Ramos (cell line): ENCODE results near the gene FAM120B.

Experiments
- in situ Hi-C: fragments of 300-500 bp; cut with MboI; formaldehyde crosslinking; loops from one replicate; pipeline ENCODE4 v1.14.3; 2022; ENCODE audit warnings: low sequenced_read_pairs; ENCODE audit not compliant: unreplicated experiment

FAM120B gene

DNA sequence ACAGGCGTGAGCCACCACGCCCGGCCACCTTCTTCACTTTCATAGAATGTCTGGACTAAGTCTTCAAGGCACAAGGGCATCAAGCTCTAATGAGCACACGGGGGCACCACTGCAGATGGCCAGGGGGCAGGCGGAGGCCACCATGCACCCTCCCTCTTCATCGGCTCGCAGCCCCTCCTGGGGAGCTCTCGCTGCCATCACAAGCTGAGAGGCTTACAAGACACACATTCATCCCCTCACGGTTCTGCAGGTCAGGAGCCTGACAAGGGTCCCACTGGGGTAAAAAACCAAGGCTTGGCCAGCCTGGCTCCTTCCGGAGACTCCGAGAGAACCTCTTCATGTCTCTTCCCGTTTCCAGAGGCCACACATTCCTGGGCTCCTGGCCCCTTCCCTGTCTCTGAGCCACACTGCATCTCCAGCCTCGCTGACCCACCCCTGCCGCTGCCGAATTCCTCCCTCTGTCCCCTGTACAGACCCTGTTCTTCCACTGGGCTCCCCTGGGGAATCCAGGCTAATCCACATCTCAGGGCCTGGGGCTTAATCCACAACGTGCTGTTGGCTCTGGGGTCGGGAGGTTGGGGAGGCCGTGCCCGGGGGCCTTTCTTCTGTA lies 35.5 kb upstream of the FAM120B start:
- in situ Hi-C loops = no loop called here

DNA sequence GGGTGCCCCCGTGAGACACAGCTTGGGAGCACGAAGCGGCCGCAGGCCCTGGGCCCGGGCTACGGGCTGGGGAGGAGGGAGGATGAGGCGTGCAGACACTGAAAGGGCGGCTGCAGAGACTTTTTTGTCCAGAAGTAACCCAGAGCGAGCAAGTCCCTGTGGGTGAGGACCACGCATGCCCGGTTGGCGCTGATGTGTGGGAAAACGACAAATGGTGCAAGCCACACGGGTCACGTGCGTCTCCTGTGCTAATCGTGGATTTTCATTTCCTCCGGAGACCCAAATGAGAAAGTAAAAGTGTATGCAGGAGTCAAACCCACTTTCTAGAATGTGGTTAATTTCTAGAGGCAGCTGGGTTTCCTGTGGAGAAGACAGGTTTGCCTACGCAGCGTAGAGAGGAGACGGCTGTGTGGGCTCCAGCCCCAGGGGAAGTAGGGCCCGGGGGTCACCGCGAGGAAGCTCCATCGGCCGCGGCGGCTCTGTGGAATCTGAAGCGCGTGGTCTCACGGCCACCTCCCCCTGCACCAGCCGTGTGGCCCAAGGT lies 34.7 kb upstream of the FAM120B start:
- in situ Hi-C loops = no loop called here

DNA sequence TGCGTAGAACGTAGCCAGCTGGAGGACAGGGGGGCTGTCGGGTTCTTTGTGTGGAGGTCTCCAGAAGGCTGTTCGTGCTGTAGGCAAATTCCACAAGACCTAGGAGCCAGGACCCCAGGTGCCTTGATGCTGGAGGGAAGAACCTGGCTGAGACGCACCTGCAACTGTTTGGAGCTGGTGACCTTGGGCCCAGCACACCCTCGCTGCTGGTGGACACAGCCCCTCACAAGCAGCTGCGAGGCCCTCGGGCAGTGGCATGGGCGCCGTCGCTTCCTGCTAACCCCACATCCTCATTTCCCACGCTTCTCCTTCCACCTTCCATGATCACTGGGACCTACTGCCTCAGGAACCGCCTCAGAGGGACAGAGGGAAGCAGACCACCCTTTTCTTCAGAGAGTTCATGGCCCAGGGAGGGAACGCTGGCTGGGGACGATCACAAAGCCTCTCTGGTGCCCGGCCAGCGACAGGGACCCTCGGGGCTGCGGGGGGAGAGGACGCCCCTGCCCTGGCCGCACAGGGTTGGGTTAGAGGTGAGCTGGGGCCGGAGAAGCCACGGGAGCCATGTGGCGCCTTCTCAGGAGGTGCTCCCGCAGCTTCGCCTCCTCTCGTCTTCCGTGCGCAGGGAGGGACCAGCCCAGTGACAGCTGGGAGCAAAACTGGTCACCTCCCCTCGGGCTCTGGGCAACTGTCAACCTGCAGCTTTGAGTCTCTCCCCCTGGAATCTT lies 34.1 kb upstream of the FAM120B start:
- in situ Hi-C loops = no loop called here

DNA sequence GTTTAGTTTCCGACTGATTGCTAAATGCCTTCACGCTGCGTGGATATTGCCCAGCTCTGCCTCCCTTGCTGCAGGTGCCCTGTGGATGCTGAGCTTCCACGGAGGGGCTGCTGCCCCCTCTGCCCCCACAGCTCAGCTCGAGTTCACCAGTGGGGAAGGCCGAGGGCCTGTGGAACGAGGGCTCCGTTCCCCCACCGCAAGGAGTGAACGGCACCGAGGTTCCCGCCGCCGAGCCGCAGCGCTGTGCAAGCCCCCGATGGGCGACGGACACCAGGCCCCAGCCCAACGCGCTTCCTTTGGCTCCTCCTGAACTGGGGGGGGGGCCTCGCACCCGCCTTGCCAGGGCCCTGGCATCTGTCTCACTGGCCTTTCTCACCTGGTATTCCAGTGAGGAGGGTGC lies 33.4 kb upstream of the FAM120B start:
- in situ Hi-C loops = no loop called here

DNA sequence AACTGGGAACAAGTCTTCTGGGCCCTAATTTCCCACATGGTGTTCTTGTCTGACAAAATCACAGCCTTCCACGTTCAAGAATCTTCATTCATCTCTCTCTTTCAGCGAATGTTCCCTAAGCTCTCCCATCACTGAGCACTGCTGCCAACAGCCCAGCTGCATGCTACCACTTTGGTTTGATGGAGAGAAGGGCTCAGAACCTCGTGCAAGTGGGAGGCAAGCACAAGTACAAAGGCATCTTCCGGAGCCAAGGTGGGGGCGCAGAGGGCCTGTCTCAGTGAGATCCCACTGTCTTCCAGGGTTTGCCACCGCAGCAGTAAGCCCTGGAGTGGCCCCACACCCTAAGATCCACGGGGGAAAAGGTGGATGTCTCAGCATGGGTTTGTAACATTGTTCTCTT lies 32.9 kb upstream of the FAM120B start:
- in situ Hi-C loops = no loop called here

DNA sequence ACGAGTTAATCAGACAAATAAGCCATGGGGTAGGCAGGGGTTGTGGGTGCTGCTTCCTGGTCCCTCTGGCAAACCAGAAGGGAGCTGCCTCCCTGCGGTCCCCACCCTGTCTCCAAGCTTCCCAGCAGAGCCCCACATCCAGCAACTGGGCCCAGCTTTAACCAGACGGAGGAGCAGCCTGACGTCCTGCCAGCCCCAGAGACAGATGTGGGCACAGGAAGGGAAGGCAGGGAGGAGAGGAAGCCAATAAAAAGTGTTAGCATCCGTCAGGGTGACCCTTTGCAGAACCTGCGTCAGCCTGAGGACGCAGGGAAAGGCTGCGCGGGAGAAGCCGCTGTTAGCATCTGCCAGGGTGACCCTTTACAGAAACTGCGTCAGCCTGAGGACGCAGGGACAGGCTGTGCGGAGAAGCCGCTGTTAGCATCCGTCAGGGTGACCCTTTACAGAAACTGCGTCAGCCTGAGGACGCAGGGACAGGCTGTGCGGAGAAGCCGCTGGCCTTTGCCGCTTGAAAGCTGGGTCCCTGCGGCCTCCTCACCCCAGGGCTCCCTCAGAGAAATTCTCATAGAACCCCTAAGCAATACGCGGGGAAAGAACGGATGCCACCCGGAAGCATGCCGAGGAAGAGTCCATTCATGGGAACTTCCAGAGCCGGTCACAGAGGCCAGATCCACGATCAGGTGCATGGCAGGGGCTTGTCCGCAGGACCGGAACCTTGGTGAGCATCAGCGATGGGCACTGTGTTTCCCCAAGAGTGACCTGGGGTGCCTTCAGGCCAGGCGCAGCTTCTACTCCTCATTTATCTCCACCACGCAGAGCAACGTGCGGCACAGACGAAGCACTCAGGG lies 31.6 kb upstream of the FAM120B start:
- in situ Hi-C loops = no loop called here

DNA sequence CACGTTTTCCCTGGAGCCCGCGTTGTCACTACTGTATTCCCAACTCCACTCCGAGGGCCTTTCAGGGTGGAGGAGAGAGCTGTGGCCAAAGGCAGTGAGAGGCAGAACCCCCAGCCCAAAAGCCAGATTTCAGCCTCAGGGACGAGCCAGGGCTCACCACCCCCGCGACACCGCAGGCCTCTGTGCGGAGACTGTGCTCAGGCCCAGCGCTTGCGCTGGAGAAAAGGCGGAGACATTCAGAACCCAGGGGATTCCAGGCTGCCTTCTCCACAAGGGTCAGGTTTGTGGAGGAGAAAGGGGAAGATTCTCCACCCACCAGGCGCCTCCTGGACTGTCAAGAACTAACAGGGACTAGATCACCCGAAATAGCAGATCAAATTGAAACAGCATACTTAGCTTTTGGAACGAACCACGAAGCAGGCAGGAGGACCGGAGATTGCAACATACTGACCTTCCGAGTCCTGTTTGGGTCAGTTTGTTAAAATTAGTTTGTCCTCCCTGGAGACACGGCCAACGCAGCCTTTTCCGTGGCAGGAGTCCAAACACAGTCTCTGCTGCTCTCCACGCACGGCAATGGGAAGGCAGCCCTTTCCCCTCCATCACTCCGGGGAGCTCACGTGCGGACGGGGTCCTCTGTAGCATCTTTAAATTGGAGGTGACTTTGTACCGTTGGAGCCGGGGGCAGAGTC lies 30.0 kb upstream of the FAM120B start:
- in situ Hi-C loops = no loop called here

DNA sequence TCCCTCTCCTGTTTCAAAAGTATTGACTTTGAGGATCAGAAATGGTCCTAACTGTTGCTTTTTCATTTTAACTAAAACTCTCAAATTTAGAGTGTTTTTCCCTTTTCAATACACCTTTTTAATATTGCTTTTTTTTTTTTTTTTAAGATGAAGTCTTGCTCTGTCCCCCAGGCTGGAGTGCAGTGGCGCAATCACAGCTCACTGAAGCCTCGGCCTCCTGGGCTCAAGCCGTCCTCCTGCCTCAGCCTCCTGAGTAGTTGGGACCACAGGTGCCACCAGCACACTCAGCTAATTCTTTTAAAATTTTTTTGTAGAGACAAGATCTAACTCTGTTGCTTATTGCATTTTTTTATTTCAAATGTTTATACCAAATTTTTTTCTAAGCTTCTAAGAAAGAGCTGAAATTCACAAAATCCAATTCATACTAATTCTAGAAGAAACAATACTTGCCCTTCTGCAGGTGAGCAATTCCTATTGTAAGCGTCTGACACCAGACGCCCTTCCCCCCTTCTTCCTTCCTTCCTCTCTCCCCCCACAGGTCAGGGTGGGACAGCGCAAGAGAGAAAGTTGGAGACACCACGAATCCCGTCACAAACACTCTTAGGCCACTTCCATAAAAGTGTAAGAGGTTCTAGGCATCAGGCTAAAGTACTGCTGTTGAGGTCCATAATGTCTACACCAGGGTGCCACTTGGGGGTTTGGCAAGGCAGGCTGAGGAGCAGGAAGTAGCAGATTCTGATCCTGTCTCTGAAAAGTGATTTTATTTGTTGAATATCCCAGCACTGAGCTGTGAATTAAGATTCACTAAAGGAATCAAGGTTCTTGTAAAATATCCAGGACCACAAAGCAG lies 28.4 kb upstream of the FAM120B start:
- in situ Hi-C loops = no loop called here

DNA sequence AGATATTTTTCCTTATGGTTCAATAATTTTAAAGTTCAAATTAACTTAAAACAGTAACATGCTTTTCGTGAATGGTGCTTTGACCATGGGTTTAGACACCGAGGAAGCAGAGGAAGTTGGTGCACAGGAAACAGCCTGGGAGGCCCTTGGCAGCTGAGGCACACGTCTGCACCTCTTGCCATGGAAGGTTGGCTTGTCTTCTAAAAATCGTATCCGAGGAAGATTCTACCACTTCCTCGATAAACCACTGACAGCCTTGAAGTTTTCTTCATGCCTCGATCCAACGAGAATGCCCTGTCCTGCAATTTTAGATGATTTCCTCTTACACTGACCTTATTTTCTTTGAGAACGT lies 27.8 kb upstream of the FAM120B start:
- in situ Hi-C loops = no loop called here

DNA sequence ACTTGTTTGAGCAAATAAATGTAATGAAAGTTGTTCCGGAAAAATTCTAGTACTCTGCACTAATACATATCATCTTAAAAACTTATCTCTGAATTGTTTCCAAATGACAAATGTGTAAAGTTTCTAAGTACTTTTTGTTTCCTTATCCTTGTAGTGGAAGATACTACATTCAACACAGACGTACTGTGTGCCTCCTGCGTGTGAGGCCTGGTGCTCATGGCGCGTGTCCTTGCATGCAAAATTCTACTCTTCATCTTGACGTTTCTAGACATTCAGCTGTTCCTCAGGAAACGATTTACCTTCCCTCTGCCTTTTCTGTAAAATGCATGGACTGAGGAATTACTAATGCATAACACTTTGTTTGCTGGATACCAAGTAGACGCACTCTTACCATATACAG lies 27.1 kb upstream of the FAM120B start:
- in situ Hi-C loops = no loop called here

DNA sequence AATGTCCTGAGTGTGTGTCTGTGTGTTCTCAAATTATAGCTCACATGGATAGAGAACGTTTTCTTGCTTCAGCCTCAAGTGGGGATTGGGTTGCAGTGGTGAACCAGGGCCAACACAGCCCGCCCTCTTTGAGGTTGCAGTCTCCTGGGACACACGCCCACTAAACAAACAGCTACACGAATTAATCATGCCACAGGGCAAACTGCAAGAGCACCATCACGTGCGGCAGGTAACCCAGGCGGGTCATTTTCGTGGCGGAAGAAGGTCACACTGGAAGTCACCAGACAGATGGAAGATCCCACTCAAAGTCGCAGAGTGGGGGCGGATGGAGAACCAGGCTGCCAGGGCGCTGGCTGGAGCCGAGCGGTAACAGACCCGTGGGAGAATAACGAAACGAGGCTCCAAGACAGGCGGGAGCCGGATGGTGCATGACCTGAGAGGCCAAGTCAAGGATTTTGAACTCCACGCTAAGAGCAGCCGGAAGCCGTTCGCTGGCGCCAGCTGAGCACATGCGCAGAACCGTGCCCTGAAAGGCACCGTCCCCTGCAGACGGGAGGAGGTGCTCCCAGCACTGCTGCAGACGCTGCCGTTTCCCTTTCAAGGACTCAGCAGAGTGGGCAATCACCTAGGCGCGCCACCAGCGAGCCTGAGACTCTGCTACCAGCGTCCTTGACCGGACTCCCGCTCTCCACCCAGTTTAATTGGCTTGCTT lies 26.4 kb upstream of the FAM120B start:
- in situ Hi-C loops = no loop called here

DNA sequence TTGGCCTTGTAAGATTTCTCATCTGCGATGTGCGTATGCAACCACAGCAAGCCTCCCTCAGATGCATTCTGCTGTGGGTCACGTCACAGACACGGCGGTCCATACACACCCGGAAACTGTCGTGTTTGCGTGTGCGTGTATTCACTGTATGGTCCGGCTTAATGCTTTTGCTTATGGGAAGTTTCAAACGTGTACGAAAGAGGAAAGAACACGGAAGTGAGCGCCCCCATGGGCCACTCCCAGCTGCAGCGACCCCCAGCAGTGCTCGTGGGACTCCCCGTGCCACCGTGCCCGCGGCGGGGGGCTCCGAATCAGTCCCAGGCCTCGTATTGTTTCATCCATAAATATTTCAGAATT lies 25.9 kb upstream of the FAM120B start:
- in situ Hi-C loops = no loop called here

DNA sequence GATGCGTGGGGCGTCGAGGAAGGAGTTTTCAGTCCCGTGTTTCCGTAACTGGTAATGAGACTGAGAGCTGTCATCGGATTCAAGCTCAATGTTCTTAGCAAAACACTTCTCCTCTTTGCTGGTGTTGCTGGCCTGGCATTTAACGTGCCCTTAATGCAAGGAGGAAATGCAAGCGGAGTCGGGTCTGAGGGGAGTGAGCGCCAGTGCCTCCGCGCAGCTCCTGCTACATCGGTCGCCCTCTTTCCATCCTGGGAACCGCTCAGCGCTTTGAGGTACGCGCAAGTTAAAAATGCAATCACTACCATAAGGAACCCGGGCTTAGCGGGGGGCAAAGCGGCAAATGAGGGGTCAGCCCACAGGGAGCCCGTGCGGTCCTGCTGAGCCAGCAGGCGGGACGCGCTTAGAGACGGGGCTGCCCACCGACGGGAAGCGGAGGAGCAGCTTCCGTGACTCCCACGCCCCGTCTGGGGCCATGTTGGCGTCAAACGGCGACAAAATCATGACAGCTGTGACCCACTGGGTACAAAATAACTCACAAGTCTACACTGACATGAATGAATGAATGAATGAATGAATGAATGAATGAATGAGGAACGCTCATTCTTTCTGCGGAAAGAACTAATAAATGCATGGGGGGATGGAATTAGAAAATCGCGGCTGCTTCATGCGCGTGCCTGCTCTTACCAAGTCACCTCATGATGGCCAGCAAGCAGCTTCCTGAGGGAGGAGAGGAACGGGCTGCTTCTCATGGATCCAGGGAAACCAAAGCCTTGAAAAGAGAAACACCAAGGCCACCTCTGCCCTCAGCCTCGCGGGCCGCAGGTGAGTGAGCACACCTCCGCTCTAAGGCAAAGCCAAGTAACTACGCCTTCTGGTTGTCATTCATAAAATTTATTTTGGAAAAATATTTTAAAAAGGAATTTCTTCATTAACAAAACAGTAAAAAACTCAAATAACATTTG lies 24.9 kb upstream of the FAM120B start:
- in situ Hi-C loops = no loop called here

DNA sequence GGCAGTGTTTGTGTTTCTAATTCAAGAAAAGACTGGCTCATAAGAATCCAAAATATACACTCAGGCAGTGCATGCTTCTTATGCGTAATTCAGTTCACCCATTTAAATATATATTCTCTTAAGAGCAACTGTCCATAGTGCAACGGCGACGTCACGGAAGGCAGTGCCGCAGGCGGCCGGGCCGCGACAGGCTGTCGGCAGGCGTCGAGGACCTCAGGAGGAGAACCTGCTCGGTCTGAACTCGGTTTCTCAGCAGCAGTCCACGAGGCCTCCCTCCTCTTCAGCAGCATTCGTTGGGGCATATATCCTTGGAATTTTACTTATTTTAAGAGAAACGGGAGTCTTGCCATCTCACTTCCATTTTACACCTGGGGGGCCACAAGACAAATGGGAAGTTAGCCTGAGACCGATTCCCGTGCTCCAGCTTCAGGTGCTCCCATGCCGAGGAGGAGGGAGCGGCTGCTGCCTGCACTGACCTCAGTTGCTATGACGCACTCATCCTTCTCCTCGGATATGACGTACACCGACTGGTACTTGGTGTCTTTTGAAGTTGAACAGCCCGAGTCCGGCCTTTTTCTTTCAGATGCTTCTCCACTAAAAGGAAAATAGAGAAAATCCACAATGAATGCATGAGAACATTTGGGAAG lies 23.9 kb upstream of the FAM120B start:
- in situ Hi-C loops = no loop called here

DNA sequence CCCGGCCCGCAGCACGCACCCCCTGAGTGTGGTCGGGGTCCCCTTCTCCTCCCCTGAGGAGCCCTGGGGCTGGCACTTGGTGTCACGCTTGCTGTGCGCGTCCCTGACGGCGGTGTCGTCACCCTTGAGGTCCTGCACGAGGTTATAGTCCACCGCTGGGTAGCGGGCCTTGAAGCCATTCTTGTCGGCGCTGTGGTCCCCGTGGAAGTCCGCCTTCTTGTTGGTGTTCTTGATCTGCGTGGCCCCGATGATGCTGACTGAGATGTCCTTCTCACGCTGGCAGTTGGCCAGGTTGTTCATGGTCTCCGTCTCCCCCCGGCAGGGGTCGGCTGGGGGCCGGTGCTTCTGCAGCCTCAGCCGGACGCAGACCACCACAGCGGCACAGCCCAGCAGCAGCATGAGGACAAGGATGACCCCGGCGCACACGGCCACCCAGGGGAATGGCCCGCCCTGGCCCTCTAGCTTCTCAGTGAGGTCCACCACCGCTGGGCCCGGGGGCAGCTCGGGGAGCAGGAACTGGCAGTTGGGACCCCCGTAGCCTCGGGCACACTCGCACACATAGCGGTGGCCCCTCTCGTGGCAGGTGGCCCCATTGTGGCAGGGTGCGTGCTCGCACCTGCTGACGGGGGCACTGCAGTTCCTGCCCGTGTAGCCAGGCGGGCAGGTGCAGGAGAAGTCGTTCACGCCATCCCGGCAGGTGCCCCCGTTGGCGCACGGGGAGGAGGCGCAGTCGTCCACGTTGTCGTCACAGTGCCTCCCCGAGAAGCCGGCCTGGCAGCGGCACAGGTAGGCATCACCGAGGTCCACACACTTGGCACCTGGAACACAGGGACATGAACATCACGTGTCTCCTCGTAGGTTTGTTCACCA lies 23.1 kb upstream of the FAM120B start:
- in situ Hi-C loops = no loop called here

DNA sequence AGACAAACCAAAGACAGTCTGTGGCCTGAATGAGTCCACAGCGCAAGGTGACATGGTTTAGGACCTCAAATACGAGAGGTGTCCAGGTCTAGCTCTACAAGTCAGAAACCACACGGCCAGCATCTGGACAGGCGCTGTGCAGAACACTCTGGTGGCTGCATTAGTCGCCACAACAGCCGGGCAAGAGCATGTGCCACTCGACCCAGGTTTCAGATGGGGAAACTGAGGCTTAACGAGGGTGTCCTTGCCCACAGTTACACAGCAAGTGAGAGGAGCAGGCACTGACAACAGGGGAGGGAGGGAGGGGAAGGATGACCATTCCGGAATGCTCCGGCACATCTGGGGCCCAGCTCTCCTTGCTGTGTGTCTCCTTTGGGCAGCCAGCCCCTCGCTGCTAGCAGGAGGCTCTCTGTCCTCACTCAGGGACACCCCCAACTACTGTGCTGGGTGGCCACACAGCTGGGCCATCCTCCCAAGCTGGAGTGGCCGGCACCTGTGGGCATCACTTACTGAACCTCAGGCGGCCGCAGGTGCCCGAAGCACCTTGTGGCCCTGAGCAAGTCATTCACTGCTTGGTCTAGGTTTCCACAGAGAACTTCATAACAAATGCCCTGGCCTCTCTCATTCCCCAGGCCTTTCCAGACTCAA lies 22.3 kb upstream of the FAM120B start:
- in situ Hi-C loops = no loop called here
